ENCODE results near the gene LMBRD1.

Gene LMBRD1

DNA sequence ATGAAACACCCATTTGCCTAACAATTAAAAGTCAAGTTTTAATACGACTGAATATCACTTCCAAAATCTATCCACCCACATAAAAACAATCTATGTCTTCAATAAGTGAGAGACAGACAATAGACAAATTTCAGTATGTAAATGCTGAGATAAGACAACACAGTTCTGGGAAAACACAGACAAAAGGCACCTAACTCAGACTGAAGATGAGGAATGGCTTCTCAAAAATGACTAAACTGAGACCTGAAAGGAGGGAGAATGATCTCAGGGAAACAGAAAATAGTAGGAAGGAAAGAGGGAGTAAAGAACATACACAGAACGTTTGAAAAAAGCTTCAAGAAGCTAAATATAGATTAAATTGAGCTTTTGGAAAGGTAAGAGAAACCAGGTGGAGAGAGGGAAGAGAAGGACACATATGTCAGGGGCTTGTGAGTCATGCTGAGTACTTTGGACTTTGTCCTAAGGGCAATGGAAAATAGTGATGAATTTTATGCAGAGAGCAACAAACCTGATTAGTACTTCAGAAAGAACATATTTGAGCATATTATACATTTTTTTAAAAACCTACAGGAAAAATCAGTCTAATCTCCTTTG is 16.1 kb downstream of the LMBRD1 start:
- no peaks in the 10 kb centered on the region for H4K20me1 ChIP-seq (ENCODE audit: insufficient read depth, low read length)
- DNase-seq (no peak), ATAC-seq (ENCODE audit: insufficient read depth, low read depth) (no peak)
- H3K4me3 ChIP-seq (ENCODE audit: low read depth in 1 of 2, low read length in 2 of 2), result no peak overlapping the region
- H3K27ac ChIP-seq (ENCODE audit: low read length), result no peak overlapping the region
- H3K36me3 ChIP-seq (ENCODE audit: insufficient read depth, low read length), result peaks cover 12% of the 10 kb centered on the region; the same call in 1 of the 2 replicates
- no peak overlapping the region for H3K9ac ChIP-seq (ENCODE audit: low read depth, low read length)
- H3K79me2 ChIP-seq (ENCODE audit: insufficient read depth, low read length), result peaks cover 9% of the 10 kb centered on the region; the same call in 1 of the 2 replicates
- no peak overlapping the region for H2AFZ ChIP-seq (ENCODE audit: low read depth, low read length)
- no peaks in the 10 kb centered on the region for H3K4me1 ChIP-seq (ENCODE audit: insufficient read depth, low read length)
- no peaks in the 10 kb centered on the region for H3K27me3 ChIP-seq (ENCODE audit: insufficient read depth, low read length, poor library complexity)
- H3K4me2 ChIP-seq (ENCODE audit: insufficient read depth, low read length), result no peak overlapping the region
- no peaks in the 10 kb centered on the region for H3K9me3 ChIP-seq (ENCODE audit: insufficient read depth, low read length, severe bottlenecking)
- TF ChIP-seq, protein P1, sequence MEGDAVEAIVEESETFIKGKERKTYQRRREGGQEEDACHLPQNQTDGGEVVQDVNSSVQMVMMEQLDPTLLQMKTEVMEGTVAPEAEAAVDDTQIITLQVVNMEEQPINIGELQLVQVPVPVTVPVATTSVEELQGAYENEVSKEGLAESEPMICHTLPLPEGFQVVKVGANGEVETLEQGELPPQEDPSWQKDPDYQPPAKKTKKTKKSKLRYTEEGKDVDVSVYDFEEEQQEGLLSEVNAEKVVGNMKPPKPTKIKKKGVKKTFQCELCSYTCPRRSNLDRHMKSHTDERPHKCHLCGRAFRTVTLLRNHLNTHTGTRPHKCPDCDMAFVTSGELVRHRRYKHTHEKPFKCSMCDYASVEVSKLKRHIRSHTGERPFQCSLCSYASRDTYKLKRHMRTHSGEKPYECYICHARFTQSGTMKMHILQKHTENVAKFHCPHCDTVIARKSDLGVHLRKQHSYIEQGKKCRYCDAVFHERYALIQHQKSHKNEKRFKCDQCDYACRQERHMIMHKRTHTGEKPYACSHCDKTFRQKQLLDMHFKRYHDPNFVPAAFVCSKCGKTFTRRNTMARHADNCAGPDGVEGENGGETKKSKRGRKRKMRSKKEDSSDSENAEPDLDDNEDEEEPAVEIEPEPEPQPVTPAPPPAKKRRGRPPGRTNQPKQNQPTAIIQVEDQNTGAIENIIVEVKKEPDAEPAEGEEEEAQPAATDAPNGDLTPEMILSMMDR (IDR thresholded peaks at IDR 0.05; ENCODE audit: borderline replicate concordance, extremely low read depth, low read length, poor library complexity, severe bottlenecking), result no peak
- no peak for TF ChIP-seq EZH2 (IDR thresholded peaks at IDR 0.05; ENCODE audit: borderline replicate concordance, low read depth, low read length, severe bottlenecking)

DNA sequence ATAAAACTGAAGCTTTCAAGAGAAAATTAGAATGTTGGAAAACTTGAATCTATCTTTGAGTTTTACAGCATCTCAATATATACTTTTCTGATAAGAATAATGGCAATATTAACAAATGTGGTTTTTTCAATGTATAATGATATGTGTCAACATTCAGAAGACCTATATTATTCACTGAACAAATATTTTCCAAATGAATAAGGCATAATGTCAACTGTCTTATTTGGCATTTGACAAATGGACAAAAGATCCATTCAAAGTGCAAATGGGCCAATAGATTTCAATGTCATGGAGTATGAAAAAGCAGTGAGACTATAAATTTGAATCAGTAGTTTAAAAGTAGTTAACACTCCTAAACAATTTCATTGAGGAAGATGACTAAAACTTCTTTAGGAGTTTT is 20.9 kb downstream of the LMBRD1 start:
- H3K79me2 ChIP-seq (ENCODE audit: insufficient read depth, low read length), result peaks cover 5% of the 10 kb centered on the region
- no peak for ATAC-seq (ENCODE audit: insufficient read depth, low read depth)
- H4K20me1 ChIP-seq (ENCODE audit: insufficient read depth, low read length), result no peaks in the 10 kb centered on the region
- H3K4me2 ChIP-seq (ENCODE audit: insufficient read depth, low read length), result no peak overlapping the region
- H3K9me3 ChIP-seq (ENCODE audit: insufficient read depth, low read length, severe bottlenecking), result no peaks in the 10 kb centered on the region
- no peak overlapping the region for H3K4me3 ChIP-seq (ENCODE audit: low read depth in 1 of 2, low read length in 2 of 2)
- peaks cover 24% of the 10 kb centered on the region; the same call in 1 of the 2 replicates for H3K36me3 ChIP-seq (ENCODE audit: insufficient read depth, low read length)
- no peaks in the 10 kb centered on the region for H3K27me3 ChIP-seq (ENCODE audit: insufficient read depth, low read length, poor library complexity)
- H3K4me1 ChIP-seq (ENCODE audit: insufficient read depth, low read length), result no peaks in the 10 kb centered on the region
- no peak for DNase-seq
- H3K9ac ChIP-seq (ENCODE audit: low read depth, low read length), result no peak overlapping the region
- no peak overlapping the region for H2AFZ ChIP-seq (ENCODE audit: low read depth, low read length)
- no peak overlapping the region for H3K27ac ChIP-seq (ENCODE audit: low read length)
- TF ChIP-seq EZH2 (IDR thresholded peaks at IDR 0.05; ENCODE audit: borderline replicate concordance, low read depth, low read length, severe bottlenecking), result no peak
- TF ChIP-seq, protein P1 (IDR thresholded peaks at IDR 0.05; ENCODE audit: borderline replicate concordance, extremely low read depth, low read length, poor library complexity, severe bottlenecking), result no peak

DNA sequence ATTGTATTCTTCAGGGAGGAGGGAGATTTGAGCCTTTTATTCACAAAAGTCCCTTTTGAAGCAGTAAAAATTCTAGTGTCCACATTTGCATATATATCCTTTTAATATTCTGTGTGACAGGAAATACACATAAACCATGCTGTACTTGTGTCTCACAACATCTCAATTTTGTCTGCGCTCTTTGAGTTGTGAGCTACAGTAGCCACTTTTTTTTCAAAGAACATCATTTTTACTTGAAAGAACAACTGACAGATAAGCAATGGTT is 21.3 kb downstream of the LMBRD1 start:
- no peaks in the 10 kb centered on the region for H3K9me3 ChIP-seq (ENCODE audit: insufficient read depth, low read length, severe bottlenecking)
- no peak overlapping the region for H3K27ac ChIP-seq (ENCODE audit: low read length)
- peaks cover 5% of the 10 kb centered on the region for H3K79me2 ChIP-seq (ENCODE audit: insufficient read depth, low read length)

More for the DNA sequence above, 21.3 kb downstream of the LMBRD1 start:
- no peaks in the 10 kb centered on the region for H3K27me3 ChIP-seq (ENCODE audit: insufficient read depth, low read length, poor library complexity)
- no peak for DNase-seq
- TF ChIP-seq EZH2 (IDR thresholded peaks at IDR 0.05; ENCODE audit: borderline replicate concordance, low read depth, low read length, severe bottlenecking), result no peak
- TF ChIP-seq, protein P1 (IDR thresholded peaks at IDR 0.05; ENCODE audit: borderline replicate concordance, extremely low read depth, low read length, poor library complexity, severe bottlenecking), result no peak
- H4K20me1 ChIP-seq (ENCODE audit: insufficient read depth, low read length), result no peaks in the 10 kb centered on the region
- H3K36me3 ChIP-seq (ENCODE audit: insufficient read depth, low read length), result peaks cover 20% of the 10 kb centered on the region; the same call in 1 of the 2 replicates
- H3K4me3 ChIP-seq (ENCODE audit: low read depth in 1 of 2, low read length in 2 of 2), result no peak overlapping the region
- H3K9ac ChIP-seq (ENCODE audit: low read depth, low read length), result no peak overlapping the region
- H2AFZ ChIP-seq (ENCODE audit: low read depth, low read length), result no peak overlapping the region
- H3K4me2 ChIP-seq (ENCODE audit: insufficient read depth, low read length), result no peak overlapping the region
- H3K4me1 ChIP-seq (ENCODE audit: insufficient read depth, low read length), result no peaks in the 10 kb centered on the region
- no peak for ATAC-seq (ENCODE audit: insufficient read depth, low read depth)
